ENCODE measurements around the gene ORAI3.

Gene ORAI3

DNA sequence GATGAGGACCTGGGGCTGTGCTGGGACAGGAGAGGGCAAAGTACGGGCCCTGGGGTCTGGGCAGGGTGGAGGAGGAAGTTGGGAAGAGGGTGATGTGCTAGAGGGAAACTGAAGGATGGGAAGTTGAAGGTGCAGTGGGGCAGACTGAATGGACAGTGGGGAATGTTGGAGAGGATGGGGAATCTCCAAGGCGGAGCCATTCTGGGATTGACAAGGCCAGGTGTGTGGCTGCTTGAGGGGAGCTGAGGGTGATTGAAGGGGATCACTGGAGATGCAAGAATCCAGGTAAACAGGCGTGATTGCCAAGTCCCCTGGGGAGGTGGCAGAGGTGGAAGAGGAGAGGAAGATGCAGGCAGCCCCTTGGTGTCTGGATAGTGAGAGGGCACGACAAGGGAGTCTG lies 27.6 kb downstream of the ORAI3 start:
- Histone ChIP-seq H3K9me3 (ENCODE audit: low read length) (no peaks in the 10 kb centered on the region), H3K27me3 (ENCODE audit: insufficient read depth, low read length) (no peaks in the 10 kb centered on the region), H3K4me1 (ENCODE audit: insufficient read depth, low read length) (no peaks in the 10 kb centered on the region), H2AFZ (ENCODE audit: low read depth, low read length) (no peak overlapping the region), H3K36me3 (ENCODE audit: insufficient read depth, low read length) (peaks cover 86% of the 10 kb centered on the region), H3K4me3 (ENCODE audit: low read length) (no peak overlapping the region)

DNA sequence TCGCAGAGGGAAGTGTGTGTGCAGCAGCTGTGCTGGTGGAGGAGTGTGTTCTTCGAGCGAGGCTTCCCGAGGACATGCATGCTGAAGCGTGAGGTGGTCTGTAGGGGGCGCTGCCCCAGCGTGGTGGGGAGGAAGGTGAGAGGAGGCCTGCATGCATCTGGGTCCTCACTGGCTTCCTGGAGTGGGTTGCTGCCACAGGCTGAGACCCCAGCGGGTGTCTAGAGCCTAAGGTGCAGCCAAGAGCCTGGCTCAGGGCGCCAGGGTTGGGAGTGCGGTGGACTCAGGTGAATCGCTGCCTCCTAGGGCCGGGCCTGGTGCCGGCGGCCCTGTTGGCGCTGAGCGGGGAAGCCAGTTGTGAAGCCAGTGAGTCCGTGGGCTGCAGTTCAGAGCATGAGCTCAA lies 28.6 kb downstream of the ORAI3 start:
- Histone ChIP-seq H3K4me3 (ENCODE audit: low read length) (no peak overlapping the region), H3K27me3 (ENCODE audit: insufficient read depth, low read length) (no peaks in the 10 kb centered on the region), H3K9me3 (ENCODE audit: low read length) (no peaks in the 10 kb centered on the region), H3K4me1 (ENCODE audit: insufficient read depth, low read length) (no peaks in the 10 kb centered on the region), H3K36me3 (ENCODE audit: insufficient read depth, low read length) (peaks cover 81% of the 10 kb centered on the region), H2AFZ (ENCODE audit: low read depth, low read length) (no peak overlapping the region)

DNA sequence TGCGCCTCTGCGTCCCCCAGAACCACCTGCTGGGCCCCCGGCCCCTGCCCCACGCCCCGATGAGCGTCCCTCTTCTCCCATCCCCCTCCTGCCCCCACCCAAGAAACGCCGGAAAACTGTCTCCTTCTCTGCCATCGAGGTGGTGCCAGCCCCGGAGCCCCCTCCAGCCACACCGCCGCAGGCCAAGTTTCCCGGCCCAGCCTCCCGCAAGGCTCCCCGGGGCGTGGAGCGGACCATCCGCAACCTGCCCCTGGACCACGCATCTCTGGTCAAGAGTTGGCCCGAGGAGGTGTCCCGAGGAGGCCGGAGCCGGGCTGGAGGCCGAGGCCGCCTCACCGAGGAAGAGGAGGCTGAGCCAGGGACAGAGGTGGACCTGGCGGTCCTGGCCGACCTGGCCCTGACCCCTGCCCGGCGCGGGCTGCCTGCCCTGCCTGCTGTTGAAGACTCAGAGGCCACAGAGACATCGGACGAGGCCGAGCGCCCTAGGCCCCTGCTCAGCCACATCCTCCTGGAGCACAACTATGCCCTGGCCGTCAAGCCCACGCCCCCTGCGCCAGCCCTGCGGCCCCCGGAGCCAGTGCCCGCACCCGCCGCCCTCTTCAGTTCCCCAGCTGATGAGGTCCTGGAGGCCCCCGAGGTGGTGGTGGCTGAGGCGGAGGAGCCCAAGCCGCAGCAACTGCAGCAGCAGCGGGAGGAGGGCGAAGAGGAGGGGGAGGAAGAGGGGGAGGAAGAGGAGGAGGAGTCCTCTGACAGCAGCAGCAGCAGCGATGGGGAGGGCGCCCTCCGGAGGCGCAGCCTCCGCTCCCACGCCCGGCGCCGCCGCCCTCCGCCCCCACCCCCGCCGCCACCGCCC lies 30.5 kb downstream of the ORAI3 start:
- peaks cover 79% of the 10 kb centered on the region for H3K36me3 ChIP-seq (ENCODE audit: insufficient read depth, low read length)

DNA sequence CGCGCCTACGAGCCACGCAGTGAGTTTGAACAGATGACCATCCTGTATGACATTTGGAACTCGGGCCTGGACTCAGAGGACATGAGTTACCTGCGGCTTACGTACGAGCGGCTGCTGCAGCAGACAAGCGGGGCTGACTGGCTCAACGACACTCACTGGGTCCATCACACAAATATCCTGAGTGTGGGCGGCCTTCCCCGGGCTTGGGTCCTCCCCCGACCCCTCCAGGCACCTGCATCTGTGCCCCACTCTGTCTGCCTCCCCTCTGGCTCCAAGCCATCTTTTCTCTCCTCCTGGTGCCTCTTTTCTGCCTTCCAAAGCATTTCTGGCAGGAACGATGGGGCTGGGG lies 31.1 kb downstream of the ORAI3 start:
- H3K9me3 ChIP-seq (ENCODE audit: low read length): no peaks in the 10 kb centered on the region
- peaks cover 77% of the 10 kb centered on the region for H3K36me3 ChIP-seq (ENCODE audit: insufficient read depth, low read length)
- no peaks in the 10 kb centered on the region for H3K27me3 ChIP-seq (ENCODE audit: insufficient read depth, low read length)

More for the DNA sequence above, 30.5 kb downstream of the ORAI3 start:
- Histone ChIP-seq H3K4me3 (ENCODE audit: low read length) (no peak overlapping the region), H3K27me3 (ENCODE audit: insufficient read depth, low read length) (no peaks in the 10 kb centered on the region), H3K9me3 (ENCODE audit: low read length) (no peaks in the 10 kb centered on the region), H2AFZ (ENCODE audit: low read depth, low read length) (no peak overlapping the region), H3K4me1 (ENCODE audit: insufficient read depth, low read length) (no peaks in the 10 kb centered on the region)

DNA sequence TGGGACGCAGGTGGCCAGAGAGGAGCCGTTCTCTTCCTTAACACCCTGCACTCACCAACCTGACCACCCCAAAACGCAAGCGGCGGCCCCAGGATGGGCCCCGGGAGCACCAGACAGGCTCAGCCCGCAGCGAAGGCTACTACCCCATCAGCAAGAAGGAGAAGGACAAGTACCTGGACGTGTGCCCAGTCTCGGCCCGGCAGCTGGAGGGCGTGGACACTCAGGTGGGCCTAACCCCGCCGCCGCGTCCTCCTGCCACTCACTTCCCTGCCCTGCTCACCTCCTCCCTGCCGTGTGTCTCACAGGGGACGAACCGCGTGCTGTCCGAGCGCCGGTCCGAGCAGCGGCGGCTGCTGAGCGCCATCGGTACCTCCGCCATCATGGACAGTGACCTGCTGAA lies 31.6 kb downstream of the ORAI3 start:
- Histone ChIP-seq H3K36me3 (ENCODE audit: insufficient read depth, low read length) (peaks cover 74% of the 10 kb centered on the region), H2AFZ (ENCODE audit: low read depth, low read length) (no peak overlapping the region), H3K9me3 (ENCODE audit: low read length) (no peaks in the 10 kb centered on the region), H3K4me1 (ENCODE audit: insufficient read depth, low read length) (peaks cover 7% of the 10 kb centered on the region), H3K4me3 (ENCODE audit: low read length) (no peak overlapping the region), H3K27me3 (ENCODE audit: insufficient read depth, low read length) (no peaks in the 10 kb centered on the region)

More for the DNA sequence above, 31.1 kb downstream of the ORAI3 start:
- H2AFZ ChIP-seq (ENCODE audit: low read depth, low read length): no peak overlapping the region
- no peak overlapping the region for H3K4me3 ChIP-seq (ENCODE audit: low read length)
- H3K4me1 ChIP-seq (ENCODE audit: insufficient read depth, low read length): peaks cover 3% of the 10 kb centered on the region

DNA sequence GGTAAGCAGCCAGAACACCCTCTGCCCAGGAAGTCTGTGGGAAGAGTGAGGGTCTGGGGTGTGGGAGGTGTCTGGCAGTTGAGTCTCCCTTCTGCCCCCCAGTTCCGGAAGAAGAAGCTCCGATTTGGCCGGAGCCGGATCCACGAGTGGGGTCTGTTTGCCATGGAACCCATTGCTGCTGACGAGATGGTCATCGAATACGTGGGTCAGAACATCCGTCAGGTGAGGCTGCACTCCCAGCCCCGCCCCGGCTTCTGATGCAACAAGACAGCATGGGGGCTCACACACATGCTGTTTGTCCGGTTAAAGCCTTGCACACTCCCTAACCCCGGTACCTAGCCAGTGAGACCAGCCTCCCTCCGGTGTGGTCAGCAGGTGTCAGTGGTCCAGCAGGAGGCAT lies 32.1 kb downstream of the ORAI3 start:
- Histone ChIP-seq H3K27me3 (ENCODE audit: insufficient read depth, low read length) (no peaks in the 10 kb centered on the region), H3K4me3 (ENCODE audit: low read length) (no peak overlapping the region), H2AFZ (ENCODE audit: low read depth, low read length) (no peak overlapping the region), H3K9me3 (ENCODE audit: low read length) (no peaks in the 10 kb centered on the region), H3K4me1 (ENCODE audit: insufficient read depth, low read length) (peaks cover 8% of the 10 kb centered on the region), H3K36me3 (ENCODE audit: insufficient read depth, low read length) (peaks cover 68% of the 10 kb centered on the region)

DNA sequence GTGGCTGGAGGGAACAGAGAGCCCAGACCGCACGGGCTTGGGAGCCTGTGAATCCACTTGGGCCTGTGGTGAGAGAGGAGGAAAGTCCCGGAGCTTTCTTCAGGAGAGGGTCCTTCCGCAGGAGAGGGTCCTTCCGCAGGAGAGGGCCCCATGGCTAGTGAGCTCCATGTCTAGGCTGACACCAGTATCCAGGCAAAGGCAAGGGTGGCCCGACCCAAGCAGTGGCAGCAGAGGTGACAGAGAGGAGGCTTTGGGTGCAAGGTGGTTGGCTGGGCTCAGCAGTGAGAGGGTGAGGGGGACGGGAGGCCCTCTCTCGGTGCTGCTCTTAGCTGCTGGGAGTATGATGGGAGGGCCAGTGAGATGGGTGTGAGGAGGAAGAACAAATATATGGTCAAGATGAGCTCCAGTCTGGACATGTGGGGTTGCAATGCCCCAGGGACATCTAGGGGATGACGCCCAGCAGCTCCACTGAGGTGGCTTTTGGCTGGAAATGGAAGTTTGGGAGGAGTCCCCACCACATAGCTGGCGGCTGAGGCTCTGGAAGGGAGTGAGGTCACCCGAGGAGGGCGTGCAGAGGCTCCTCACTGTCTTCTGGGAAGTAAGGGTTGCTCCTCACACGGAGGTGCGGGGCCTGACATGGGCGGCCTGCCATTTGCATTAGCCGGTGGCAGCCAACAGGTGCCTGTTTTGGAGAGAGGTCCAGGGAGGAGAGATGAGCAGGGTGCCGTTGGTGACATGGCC lies 33.9 kb downstream of the ORAI3 start:
- H3K27me3 ChIP-seq (ENCODE audit: insufficient read depth, low read length): no peaks in the 10 kb centered on the region
- peaks cover 53% of the 10 kb centered on the region for H3K36me3 ChIP-seq (ENCODE audit: insufficient read depth, low read length)
- H2AFZ ChIP-seq (ENCODE audit: low read depth, low read length): no peak overlapping the region
- no peaks in the 10 kb centered on the region for H3K9me3 ChIP-seq (ENCODE audit: low read length)
- H3K4me1 ChIP-seq (ENCODE audit: insufficient read depth, low read length): peaks cover 8% of the 10 kb centered on the region
- no peak overlapping the region for H3K4me3 ChIP-seq (ENCODE audit: low read length)

DNA sequence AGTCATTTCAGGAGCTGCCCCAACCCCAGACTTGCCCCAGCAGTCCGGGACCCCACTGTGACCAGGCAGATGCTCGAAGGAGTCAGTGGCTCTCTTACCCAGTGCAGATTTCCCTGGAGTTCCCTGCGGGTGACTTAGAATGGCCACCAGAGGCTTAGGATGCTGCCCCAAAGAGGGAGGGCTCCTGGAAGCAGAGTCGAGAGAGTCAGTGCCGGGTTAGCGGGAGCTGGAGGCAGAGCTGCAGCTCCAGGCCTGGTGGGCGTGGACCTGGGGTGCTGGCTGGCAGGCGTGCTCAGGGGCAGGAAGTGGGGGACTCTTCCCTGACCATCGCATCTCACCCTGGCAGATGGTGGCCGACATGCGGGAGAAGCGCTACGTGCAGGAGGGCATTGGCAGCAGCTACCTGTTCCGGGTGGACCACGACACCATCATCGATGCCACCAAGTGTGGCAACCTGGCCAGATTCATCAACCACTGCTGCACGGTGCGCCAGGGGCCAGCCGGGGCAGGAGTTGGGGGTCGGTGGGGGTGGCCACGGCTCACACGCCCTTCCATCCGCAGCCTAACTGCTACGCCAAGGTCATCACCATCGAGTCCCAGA lies 34.5 kb downstream of the ORAI3 start:
- H3K36me3 ChIP-seq (ENCODE audit: insufficient read depth, low read length): peaks cover 47% of the 10 kb centered on the region
- no peaks in the 10 kb centered on the region for H3K27me3 ChIP-seq (ENCODE audit: insufficient read depth, low read length)

DNA sequence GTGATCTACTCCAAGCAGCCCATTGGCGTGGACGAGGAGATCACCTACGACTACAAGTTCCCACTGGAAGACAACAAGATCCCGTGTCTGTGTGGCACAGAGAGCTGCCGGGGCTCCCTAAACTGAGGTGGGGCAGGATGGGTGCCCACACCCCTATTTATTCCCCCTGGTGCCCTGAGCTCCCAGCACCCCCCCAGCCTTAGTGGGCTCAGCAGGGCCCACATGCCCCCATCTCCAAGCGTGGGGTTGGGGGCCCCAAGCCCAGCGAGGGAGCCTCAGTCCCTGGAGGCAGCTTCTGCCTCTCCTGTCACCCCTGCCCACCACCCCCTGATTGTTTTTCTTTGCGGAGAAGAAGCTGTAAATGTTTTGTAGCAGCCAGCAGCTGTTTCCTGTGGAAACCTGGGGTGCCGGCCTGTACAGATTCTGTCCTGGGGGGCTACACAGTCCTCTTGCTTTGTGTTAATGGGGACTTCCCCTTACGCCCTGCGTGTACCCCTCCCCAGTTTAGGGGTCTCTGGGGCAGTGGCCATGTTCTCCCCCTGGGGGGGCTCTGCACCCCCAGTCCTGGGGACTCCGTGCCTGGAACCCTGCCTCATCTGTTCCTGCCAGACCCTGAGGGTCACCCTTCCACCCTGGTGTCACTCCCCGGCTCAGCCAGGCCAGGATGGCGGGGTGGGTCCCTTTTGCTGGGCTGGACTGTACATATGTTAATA lies 35.2 kb downstream of the ORAI3 start:
- Histone ChIP-seq H3K27me3 (ENCODE audit: insufficient read depth, low read length) (no peaks in the 10 kb centered on the region), H3K4me3 (ENCODE audit: low read length) (no peak overlapping the region), H3K9me3 (ENCODE audit: low read length) (no peaks in the 10 kb centered on the region), H3K36me3 (ENCODE audit: insufficient read depth, low read length) (peaks cover 42% of the 10 kb centered on the region), H2AFZ (ENCODE audit: low read depth, low read length) (no peak overlapping the region), H3K4me1 (ENCODE audit: insufficient read depth, low read length) (peaks cover 8% of the 10 kb centered on the region)

More for the DNA sequence above, 34.5 kb downstream of the ORAI3 start:
- Histone ChIP-seq H3K9me3 (ENCODE audit: low read length) (no peaks in the 10 kb centered on the region), H3K4me1 (ENCODE audit: insufficient read depth, low read length) (peaks cover 8% of the 10 kb centered on the region), H2AFZ (ENCODE audit: low read depth, low read length) (no peak overlapping the region), H3K4me3 (ENCODE audit: low read length) (no peak overlapping the region)

DNA sequence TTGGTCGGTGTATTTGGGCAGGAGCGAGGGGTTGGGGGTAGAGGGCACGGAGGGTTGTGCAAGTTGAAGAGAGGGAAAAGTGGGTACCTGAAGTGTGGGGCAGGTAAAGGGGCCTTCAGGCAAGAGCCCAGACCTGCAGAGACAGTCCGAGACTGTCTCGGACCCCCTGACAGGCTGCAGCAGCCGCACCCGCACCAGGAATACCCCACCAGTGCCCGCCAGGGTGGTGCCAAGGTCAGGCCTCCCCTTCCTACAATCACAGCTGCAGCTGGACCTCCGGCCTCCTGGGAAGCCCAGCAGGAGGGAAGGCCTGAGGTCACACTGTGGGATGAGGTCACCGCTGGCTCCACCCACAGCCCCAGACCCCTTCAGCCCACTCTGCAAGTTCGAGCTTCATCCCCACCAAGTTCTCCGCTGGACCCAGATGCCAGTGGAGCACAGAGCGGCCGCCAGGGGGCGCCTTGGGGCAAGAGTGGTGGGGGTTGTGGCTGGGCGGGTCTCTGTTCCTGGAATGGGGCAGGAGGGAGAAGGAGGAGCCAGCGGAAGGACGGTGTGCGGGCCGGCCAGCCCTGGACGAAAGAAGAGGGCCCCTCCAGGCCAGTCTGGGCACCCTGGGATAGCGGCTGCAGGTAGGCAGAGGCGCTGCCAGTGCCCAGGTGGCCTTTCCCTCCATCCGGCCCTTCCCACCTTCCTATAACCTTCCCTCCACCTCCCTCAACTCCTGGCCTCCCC lies 36.0 kb downstream of the ORAI3 start, which contains the start of gene HSD3B7:
Gene HSD3B7 (plus strand): TSS at position 539 of the 732 bp plus-strand sequence. CDS start 452 bp downstream, outside the sequence.
- no peaks in the 10 kb centered on the region for H3K9me3 ChIP-seq (ENCODE audit: low read length)
- no peak within 1 kb of the TSS for H2AFZ ChIP-seq (ENCODE audit: low read depth, low read length)
- H3K4me3 ChIP-seq (ENCODE audit: low read length): no peak within 1 kb of the TSS

DNA sequence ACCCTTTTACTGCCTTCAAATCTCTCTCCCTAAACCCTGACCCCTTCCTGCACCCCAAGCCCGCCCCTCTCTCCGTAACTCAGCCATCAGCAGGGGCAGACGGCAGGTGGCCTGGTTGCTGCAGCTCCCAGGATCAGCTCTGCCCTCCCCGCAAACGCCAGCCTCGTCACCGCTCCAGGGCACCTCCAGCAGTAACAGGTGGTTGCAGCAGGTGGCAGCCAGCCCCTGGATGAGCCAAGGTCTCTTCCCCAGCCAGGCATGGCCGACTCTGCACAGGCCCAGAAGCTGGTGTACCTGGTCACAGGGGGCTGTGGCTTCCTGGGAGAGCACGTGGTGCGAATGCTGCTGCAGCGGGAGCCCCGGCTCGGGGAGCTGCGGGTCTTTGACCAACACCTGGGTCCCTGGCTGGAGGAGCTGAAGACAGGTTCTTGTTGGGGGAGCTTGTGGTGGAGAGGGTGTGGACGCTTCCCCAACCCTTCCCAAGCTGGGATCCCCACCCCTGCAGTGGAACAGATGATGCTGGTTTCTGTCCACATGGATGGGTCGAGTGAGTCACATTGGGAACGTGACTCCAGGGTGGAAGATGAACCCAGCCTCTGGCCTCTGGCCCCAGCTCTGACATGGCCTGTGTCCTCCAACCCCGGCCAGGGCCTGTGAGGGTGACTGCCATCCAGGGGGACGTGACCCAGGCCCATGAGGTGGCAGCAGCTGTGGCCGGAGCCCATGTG lies 36.7 kb downstream of the ORAI3 start:
- peaks cover 8% of the 10 kb centered on the region for H3K4me1 ChIP-seq (ENCODE audit: insufficient read depth, low read length)
- H3K36me3 ChIP-seq (ENCODE audit: insufficient read depth, low read length): peaks cover 29% of the 10 kb centered on the region
- no peaks in the 10 kb centered on the region for H3K9me3 ChIP-seq (ENCODE audit: low read length)
- H3K27me3 ChIP-seq (ENCODE audit: insufficient read depth, low read length): no peaks in the 10 kb centered on the region
- no peak overlapping the region for H2AFZ ChIP-seq (ENCODE audit: low read depth, low read length)
- no peak overlapping the region for H3K4me3 ChIP-seq (ENCODE audit: low read length)

More for the DNA sequence above, 36.0 kb downstream of the ORAI3 start, which contains the start of gene HSD3B7:
- Histone ChIP-seq H3K27me3 (ENCODE audit: insufficient read depth, low read length) (no peaks in the 10 kb centered on the region), H3K4me1 (ENCODE audit: insufficient read depth, low read length) (peaks cover 8% of the 10 kb centered on the region), H3K36me3 (ENCODE audit: insufficient read depth, low read length) (peaks cover 36% of the 10 kb centered on the region)
